Activated effector memory CD4-positive, alpha-beta T cell treated with anti-CD3 and anti-CD28 coated beads, Interleukin-2, amount 50 U/mL, for 16 hours (primary cell): ENCODE data around the gene E2F3.
"Not testable (repeated sequence)": the region's sequence is repeated elsewhere in the genome, so short reads cannot be mapped to it uniquely, and the experiment has no call there.

Experiments
- DNase-seq: peaks from one replicate; pipeline ENCODE4 v3.0.0-alpha.2; 2020

Gene E2F3

DNA sequence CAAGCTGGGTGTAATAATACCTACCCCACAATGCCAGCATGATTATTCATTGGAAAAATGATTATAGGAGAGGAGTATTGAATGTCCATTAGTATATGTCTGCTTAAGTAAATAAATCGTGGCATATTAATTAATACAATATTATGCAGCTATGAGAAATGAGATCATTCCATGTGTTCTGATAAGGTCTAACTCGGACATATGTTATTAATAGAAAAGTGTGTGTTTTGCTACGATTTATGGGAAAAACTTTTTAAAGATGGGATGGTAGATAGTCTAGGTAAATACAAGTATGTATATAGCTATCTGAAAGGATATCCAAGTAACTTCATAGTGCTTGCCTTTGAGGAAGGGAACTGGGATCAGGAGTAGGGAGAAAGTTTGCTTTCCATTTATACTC lies 71.1 kb downstream of the E2F3 start:
- DNase-seq, result no peak

DNA sequence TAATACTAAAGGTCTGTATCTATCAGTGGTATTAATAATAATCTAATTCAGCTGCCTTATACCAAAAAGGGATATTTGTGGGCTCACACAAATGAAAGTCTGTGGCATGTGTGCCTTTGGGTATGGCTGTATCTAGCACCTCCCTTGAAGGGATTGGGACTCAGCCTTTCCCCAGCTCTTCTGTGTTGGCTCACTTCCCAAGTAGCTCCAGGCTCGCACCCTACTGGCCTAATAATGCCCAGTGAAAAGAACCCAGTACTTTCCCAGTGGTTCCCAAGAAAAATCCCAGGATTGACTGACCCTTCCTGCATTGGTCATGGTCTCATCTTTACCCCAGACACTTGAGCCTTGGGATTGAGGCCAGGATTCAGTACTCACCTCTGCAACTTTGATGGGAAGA lies 71.8 kb downstream of the E2F3 start:
- no peak for DNase-seq

DNA sequence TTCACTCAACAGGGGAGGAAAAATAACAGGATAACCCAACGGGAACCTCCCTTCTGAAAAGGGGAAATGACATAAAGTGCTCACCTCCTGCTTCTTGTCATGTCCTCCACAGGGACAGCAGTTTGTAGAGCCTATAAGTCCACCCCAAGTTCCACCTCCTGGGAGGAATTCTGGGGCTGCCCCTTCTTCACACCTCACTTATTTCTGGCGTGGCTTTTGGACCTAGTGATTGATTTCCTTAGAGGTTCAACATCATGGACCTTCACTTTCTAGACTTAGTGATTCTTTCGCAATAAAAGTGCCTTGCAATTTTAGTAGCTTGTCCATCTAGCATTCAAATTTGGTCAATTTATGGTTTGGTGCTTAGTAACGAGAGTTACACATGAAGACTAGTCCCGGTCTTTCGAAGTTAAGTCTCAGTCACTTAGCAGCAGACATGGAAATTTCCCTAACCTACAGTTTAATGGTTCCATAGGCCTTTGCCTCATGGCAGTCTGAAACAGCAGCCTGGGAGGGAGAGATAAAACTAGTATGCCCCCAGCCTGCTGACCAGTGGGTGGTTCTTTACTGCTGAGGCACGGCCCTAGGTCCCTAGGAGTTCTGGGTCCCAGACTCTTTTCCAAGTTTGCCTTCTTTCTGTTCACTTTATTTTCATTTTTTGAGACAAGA lies 73.3 kb downstream of the E2F3 start:
- no peak for DNase-seq

GRCh38 chr6:20476501-20477043 lies 74.9 kb downstream of the E2F3 start:
- no peak for DNase-seq

DNA sequence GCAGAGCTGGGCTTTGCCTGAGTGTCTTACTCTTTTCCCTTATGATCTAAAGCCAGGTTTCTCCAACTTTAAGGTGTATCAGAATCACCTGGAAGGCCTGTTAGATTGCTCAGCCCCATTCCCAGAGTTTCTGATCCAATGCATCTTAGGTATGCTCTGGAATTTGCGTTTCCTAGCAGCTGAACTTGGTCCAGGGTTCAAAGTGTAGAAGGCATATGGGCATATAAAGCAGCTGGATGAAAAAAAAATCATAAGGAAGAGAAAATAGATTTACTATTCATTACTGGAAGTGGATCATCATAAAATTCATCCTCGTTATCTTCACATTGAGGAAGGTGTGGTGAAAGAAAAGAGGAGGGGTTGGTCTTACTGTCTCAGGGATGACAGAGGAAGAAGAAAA lies 75.8 kb downstream of the E2F3 start:
- DNase-seq, result no peak

DNA sequence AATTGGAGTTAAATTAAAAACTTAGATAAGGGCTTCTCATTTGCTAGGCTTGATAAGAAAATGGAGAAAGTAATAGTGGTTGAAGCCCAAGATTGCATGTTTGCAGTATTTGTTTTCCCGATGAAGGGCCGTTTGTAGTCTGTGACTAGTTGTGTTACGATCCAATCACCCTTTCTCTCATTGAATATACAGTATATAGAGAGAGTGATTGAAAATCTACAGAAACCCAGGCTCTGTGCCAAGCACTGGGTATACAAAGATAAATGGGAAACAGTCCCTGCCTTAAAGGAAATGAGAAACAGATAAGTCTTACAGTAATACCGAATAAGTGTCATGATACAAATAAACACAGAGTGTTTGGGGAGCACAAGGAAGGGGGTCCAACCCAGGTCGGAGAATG lies 77.4 kb downstream of the E2F3 start:
- no peak for DNase-seq

- DNase-seq, result no peak
Measured at GRCh38 chr6:20479526-20479925, 77.8 kb downstream of the E2F3 start.

DNA sequence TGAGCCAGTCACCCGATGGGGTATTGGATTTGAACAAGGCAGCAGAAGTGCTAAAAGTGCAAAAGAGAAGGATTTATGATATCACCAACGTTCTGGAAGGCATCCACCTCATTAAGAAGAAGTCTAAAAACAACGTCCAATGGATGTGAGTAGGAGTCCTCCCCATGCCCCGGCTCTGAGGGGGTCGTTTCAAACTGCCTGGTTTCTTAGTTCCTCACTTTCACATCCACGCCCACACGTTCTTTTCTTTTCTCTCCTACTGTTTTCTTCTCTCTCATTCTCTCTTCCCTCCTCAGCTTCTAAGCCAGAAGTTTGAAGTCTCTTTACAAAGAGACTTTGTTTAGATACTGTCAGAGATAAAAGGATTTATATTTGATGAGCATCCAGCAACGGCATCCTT lies 79.6 kb downstream of the E2F3 start:
- DNase-seq, result no peak

DNA sequence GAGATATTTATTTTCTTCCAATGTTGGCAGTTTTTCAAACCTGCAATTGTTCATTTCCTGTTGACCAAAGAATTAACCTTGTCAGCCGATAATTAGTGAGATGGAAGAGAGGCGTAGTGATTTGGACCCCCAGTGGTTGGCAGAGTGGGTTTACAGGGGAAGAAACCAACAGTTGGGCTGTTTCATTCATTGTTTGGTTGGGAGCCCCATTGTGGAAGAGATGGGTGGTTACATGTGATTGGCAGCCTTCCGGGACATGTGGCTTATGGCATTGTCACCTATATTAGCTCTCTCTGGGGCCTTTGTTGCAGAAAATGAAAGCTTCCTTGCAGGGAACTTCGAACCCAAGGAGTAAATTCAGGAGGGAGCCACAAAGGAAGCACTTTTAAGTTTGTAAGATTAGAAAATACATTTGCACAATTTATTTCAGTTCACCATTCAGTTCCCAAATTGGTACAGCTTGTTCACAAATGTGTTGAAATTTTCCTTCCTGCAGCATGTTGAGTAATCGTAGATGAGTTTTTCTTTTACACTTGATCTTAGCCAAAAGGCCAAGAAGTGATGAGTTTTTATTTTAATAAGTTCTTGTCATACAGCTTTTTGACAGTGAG lies 82.3 kb downstream of the E2F3 start:
- no peak for DNase-seq

- no peak for DNase-seq
Measured at GRCh38 chr6:20486641-20487040, 85.0 kb downstream of the E2F3 start.

GRCh38 chr6:20487669-20488375 lies 86.1 kb downstream of the E2F3 start:
- DNase-seq, result no peak

- DNase-seq, result no peak
Measured at GRCh38 chr6:20490591-20490990, 88.9 kb downstream of the E2F3 start.

GRCh38 chr6:20492099-20492498 lies 90.4 kb downstream of the E2F3 start:
- no peak for DNase-seq

- DNase-seq, result no peak
Measured at GRCh38 chr6:20497216-20498040, 95.7 kb downstream of the E2F3 start.

- DNase-seq, result no peak
Measured at GRCh38 chr6:20498041-20498385, 96.3 kb downstream of the E2F3 start.

DNA sequence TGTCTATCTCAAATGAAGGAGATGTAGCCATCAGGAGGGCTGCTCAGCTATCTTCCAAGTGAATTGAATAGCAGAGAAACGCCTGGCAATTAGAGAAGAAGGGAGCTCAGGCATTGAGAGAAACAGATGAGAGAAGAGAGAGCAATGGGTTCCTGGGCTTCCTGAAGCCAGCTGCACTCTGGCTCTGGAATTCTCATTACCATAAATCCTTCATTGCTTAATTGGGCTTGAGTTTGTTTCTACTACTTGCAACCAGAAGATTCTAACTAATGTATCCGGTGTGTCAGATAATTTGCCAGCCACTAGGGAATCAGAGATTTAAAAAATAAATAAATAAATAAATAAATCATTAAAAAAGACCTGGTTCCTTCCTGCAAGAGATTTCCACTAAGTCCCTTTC lies 107.5 kb downstream of the E2F3 start:
- no peak for DNase-seq

- no peak for DNase-seq
Measured at GRCh38 chr6:20511852-20512251, 110.2 kb downstream of the E2F3 start.

- not testable (repeated sequence) for DNase-seq
Measured at GRCh38 chr6:20525208-20525607, 123.5 kb downstream of the E2F3 start.

DNA sequence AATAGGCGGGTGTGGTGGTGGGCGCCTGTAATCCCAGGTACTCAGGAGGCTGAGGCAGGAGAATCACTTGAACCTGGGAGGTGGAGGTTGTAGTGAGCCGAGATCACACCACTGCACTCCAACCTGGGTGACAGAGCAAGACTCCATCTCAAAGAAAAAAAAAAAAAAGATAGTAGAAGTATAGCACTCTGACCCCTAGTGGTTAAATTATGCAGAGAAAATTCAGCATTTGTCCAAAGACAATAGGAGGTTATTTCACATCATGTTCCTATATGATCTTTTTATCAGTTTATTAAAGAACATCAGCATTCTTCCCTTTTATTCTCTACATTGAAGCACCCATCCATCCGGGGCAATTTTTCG lies 127.4 kb downstream of the E2F3 start:
- DNase-seq, result not testable (repeated sequence)

DNA sequence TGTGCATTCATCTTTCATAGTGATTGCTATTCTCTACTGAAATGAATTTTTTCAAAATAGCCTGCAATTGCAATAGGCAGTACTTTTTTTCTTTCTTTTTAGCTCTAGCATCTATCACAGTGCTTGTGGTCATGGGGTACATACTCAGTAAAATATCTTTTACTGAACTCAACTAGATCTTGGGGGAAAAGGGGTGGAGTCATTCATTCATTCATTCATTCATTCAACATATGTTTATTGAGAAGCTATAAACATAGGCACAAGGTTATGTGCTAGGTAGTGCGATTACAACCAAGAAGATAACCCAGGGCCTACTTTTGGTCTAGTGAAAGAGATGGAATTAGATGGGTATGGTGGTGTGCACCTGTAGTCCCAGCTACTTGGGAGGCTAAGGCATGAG lies 131.2 kb downstream of the E2F3 start:
- DNase-seq, result no peak

DNA sequence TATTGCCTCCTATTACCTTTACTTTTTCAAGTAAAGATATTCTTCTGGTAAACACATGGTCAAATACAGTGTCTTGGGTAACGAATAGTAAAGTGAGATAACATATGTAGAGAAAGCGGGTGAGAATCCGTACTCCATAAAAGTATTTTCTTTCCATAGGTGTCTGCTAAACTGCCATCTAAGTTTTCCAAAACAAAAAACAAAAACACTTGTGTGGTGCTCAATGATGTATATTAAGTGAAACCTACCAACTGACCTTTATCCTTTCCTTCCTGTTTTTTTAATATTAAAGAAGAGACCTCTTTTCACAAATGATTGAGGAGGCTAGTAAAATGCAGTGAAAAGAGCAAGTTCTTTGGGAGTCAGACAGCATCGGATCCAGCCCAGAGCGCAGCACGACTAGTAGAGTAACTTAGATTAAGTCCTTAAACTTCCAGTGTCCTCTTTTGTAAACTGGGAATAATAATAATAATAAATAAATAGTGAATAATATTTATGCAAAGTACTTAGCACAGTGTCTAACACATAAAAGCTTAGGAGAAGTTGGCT lies 132.1 kb downstream of the E2F3 start:
- DNase-seq, result no peak

GRCh38 chr6:20534295-20535262 lies 132.9 kb downstream of the E2F3 start, which contains the start of gene CDKAL1:
Gene CDKAL1 (plus strand): TSS chr6:20534457. CDS start chr6:20546351, 11,894 bp downstream.
- DNase-seq, result peak; percentile 97
